HG03039 (cell line): ENCODE data around the gene BOK.

Experiments used
- ATAC-seq: cut with Tn5 transposase; IDR thresholded peaks from one replicate; pipeline ENCODE4 v1.9.1; 2021; ENCODE audit warnings: mild to moderate bottlenecking, moderate library complexity; ENCODE audit not compliant: unreplicated experiment

BOK gene

DNA sequence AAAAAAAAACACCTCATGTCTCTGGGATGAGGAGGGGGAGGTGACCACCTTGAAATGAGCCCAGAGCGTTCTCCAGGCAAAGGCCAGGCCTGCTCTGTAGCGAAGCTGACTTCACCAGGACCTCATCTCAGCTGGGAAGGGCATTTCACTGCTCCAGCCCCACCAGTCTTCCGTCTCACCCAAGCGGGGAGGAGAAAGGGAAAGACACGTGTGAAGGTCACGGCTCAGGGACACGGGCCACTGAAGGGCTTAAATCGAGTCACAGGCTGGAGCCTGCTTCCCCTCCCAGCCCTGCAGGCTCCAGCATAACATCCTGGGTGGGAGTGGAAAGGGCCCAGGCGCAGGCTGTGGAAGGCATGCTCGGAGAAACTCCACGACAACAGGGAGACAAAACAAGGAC lies 60.3 kb downstream of the BOK start:
- ATAC-seq = no peak

- no peak for ATAC-seq
Measured at GRCh38 chr2:241619597-241620418, 61.3 kb downstream of the BOK start.

GRCh38 chr2:241620419-241620769 lies 61.8 kb downstream of the BOK start:
- ATAC-seq = no peak
